Activated CD8-positive, alpha-beta memory T cell treated with anti-CD3 and anti-CD28 coated beads for 36 hours (primary cell): ENCODE data around the gene COL18A1. TPM values are rescaled to one million over a fixed set of nuclear protein-coding genes. Genes with fewer than 3 reads are reported as not detected.
"Not testable (repeated sequence)": the region's sequence is repeated elsewhere in the genome, so short reads cannot be mapped to it uniquely, and the experiment has no call there.

ENCODE experiments used
- CTCF ChIA-PET: fragments of 350-600 bp; sonication (Branson Sonifier 250); formaldehyde crosslinking; loops from one replicate; lab custom pipeline; 2021; ENCODE audit warnings: antibody characterized with exemption; lab: Charles Lee
- POLR2A ChIA-PET: fragments of 350-600 bp; sonication (Branson Sonifier 250); formaldehyde crosslinking; loops from one replicate; lab custom pipeline; 2021; ENCODE audit warnings: antibody characterized with exemption; lab: Charles Lee
- total RNA-seq, 2 experiments: library from RNA; stranded (reverse); gene quantifications; one replicate each; pipeline ENCODE4 v1.2.3, GENCODE V29; 2021

Gene COL18A1
- total RNA-seq, 2 experiments from 2014 or later = 1.9 TPM

- ChIA-PET POLR2A (no interaction called here), CTCF (no interaction called here)
Measured at GRCh38 chr21:45530423-45531113, 125.6 kb downstream of the COL18A1 start.

GRCh38 chr21:45531114-45531392 is 126.1 kb downstream of the COL18A1 start:
- POLR2A ChIA-PET, CTCF ChIA-PET: not testable (repeated sequence)

- CTCF ChIA-PET = no interaction called here
- POLR2A ChIA-PET = interaction anchor here (0.6 kb wide), 1 partner anchor 9 kb away, joined by 3 read pairs; no protein-coding TSS in a partner anchor
Measured at GRCh38 chr21:45531393-45532215, 126.6 kb downstream of the COL18A1 start.

GRCh38 chr21:45532826-45533360 is 127.9 kb downstream of the COL18A1 start:
- POLR2A ChIA-PET = no interaction called here
- CTCF ChIA-PET = no interaction called here

GRCh38 chr21:45533361-45533845 is 128.4 kb downstream of the COL18A1 start:
- ChIA-PET CTCF (no interaction called here), POLR2A (no interaction called here)

GRCh38 chr21:45533846-45534635 is 129.1 kb downstream of the COL18A1 start:
- ChIA-PET CTCF (no interaction called here), POLR2A (no interaction called here)

GRCh38 chr21:45534636-45535331 is 129.8 kb downstream of the COL18A1 start:
- ChIA-PET POLR2A (no interaction called here), CTCF (no interaction called here)

GRCh38 chr21:45535341-45536081 is 130.5 kb downstream of the COL18A1 start:
- POLR2A ChIA-PET = interaction anchor here (0.5 kb wide), 1 partner anchor 1642 kb away, joined by 4 read pairs; no protein-coding TSS in a partner anchor
- CTCF ChIA-PET = no interaction called here

GRCh38 chr21:45536301-45537081 is 131.5 kb downstream of the COL18A1 start:
- ChIA-PET POLR2A (interaction anchor here (0.5 kb wide), 1 partner anchor 1643 kb away, joined by 4 read pairs; no protein-coding TSS in a partner anchor), CTCF (no interaction called here)

GRCh38 chr21:45537111-45537745 is 132.3 kb downstream of the COL18A1 start:
- POLR2A ChIA-PET = no interaction called here
- CTCF ChIA-PET = no interaction called here

GRCh38 chr21:45537746-45538291 is 132.9 kb downstream of the COL18A1 start:
- POLR2A ChIA-PET = no interaction called here

GRCh38 chr21:45538381-45539045 is 133.5 kb downstream of the COL18A1 start:
- ChIA-PET CTCF (no interaction called here), POLR2A (no interaction called here)

More at GRCh38 chr21:45537746-45538291, 132.9 kb downstream of the COL18A1 start:
- CTCF ChIA-PET = no interaction called here

- ChIA-PET POLR2A (no interaction called here), CTCF (interaction anchor here (1.2 kb wide), 1 partner anchor 56 kb away, joined by 4 read pairs; no protein-coding TSS in a partner anchor)
Measured at GRCh38 chr21:45539046-45539795, 134.3 kb downstream of the COL18A1 start.

- ChIA-PET POLR2A (interaction anchor here (1.1 kb wide), 1 partner anchor 10 kb away, joined by 4 read pairs; no protein-coding TSS in a partner anchor), CTCF (interaction anchor here (1.2 to 1.4 kb wide), 2 partner anchors 56 to 57 kb away, joined by 4 read pairs; no protein-coding TSS in a partner anchor)
Measured at GRCh38 chr21:45539796-45540600, 135.0 kb downstream of the COL18A1 start.
